ENCODE measurements around the gene TIMM22.

Gene TIMM22

DNA sequence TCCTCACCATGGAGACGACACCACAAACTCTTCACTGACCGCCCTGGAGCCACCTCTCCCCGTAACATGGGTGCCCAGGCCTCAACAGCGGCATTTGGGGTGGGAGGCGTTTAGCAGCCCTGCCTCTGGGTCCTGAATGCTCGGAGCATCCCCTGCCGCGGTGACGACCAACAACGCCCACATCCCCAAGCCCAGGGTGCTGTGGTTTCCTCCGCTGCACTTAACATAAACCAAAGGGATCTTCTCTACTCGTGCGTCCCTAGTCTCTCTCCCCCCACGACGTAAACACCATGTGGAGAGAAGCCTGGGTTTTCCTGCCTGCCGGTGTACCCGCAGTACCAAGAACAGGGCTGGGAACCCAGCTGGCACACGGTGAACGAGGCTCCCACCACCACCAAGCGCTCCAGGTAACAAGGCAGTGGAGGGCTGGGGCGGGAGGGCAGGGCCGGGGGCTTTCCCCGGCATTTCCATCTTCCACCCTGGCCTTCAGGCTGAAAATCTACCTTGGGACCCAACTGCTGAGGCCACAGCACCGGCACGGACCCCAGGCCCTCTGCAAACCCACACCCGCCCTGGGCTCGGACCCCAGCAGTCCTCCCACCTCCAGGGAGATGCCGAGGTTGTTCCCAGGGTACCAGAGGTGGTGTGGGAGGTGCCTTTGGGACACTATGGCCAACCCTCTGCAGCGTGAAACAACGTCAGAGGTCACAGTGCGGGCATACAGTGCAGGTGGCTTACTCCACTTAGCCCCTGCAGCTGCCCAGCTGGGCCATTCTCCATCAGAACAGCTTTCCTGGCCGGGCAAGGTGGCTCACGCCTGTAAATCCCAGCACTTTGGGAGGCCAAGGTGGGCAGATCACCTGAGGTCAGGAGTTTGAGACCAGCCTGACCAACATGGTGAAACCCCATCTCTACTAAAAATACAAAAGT lies 54.3 kb downstream of the TIMM22 start:
- DNase-seq (ENCODE audit: low read depth, low spot score), result no peak
- TF ChIP-seq YY1 (IDR thresholded peaks at IDR 0.05; ENCODE audit: insufficient read depth, insufficient read length), result no peak
- TF ChIP-seq ZNF274 (IDR thresholded peaks at IDR 0.05; ENCODE audit: low read depth, low read length), result no peak
- TF ChIP-seq SUZ12 (IDR thresholded peaks at IDR 0.05; ENCODE audit: extremely low read depth, insufficient read depth, insufficient read length), result no peak
- H3K4me1 ChIP-seq (ENCODE audit: insufficient read depth, insufficient read length), result peaks cover 5% of the 10 kb centered on the region
- H3K9me3 ChIP-seq (ENCODE audit: insufficient read depth, low read length), result no peaks in the 10 kb centered on the region
- H3K4me3 ChIP-seq (ENCODE audit: insufficient read length, low read depth), result no peak overlapping the region
- no peaks in the 10 kb centered on the region for H3K27me3 ChIP-seq (ENCODE audit: insufficient read depth, insufficient read length)
- H3K9ac ChIP-seq (ENCODE audit: insufficient read length, low read depth), result no peak overlapping the region
- H3K36me3 ChIP-seq (ENCODE audit: insufficient read depth, insufficient read length, low read length), result peaks cover 44% of the 10 kb centered on the region

Data from NT2/D1 (cell line).